CD4-positive, alpha-beta memory T cell (primary cell): ENCODE measurements around the gene CAMKK1. TPM values are rescaled to one million over a fixed set of nuclear protein-coding genes. Genes with fewer than 3 reads are reported as not detected.

Experiments
- CTCF ChIA-PET: fragments of 350-600 bp; sonication (Branson Sonifier 250); formaldehyde crosslinking; loops from one replicate; lab custom pipeline; 2021; ENCODE audit warnings: inconsistent platforms; ENCODE audit not compliant: partially characterized antibody; lab: Charles Lee
- POLR2A ChIA-PET: fragments of 350-600 bp; sonication (Branson Sonifier 250); formaldehyde crosslinking; loops from one replicate; lab custom pipeline; 2021; ENCODE audit not compliant: partially characterized antibody; lab: Charles Lee
- DNase-seq, 5 donors: peaks; one replicate each; pipeline versions ENCODE4 v3.0.0 to v3.0.0-alpha.2; 2020 to 2022; ENCODE audit warnings: mixed read lengths in 1 of 5
- H3K27ac ChIP-seq: one replicate; pipeline ENCODE4 v1.7.0; 2013; ENCODE audit warnings: low read depth, low read length
- H3K27me3 ChIP-seq: 2 replicates; pipeline ENCODE4 v1.7.0; 2013; ENCODE audit warnings: mild to moderate bottlenecking, low read length, moderate library complexity; ENCODE audit not compliant: insufficient read depth
- H3K36me3 ChIP-seq: 2 replicates; pipeline ENCODE4 v1.7.0; 2013; ENCODE audit warnings: mild to moderate bottlenecking, low read length, moderate library complexity; ENCODE audit not compliant: insufficient read depth
- H3K4me1 ChIP-seq: 2 replicates; pipeline ENCODE4 v1.7.0; 2013; ENCODE audit warnings: mild to moderate bottlenecking, low read length, moderate library complexity; ENCODE audit not compliant: insufficient read depth
- H3K4me3 ChIP-seq, 2 donors: one replicate each; pipeline ENCODE4 v1.7.0; 2013; ENCODE audit warnings: low read length in 2 of 2, mild to moderate bottlenecking in 1 of 2
- H3K9me3 ChIP-seq, 2 donors: one replicate each; pipeline ENCODE4 v1.7.0; 2013; ENCODE audit warnings: low read length in 2 of 2, control low read depth in 1 of 2; ENCODE audit not compliant: control insufficient read depth in 1 of 2
- H3K27ac Mint-ChIP-seq, 7 donors: one replicate each; pipeline ENCODE4 v1.8.0; 2020 to 2021; ENCODE audit warnings: mixed read lengths in 7 of 7, mild to moderate bottlenecking in 6 of 7, inconsistent platforms in 3 of 7, moderate library complexity in 3 of 7
- H3K27me3 Mint-ChIP-seq, 2 donors: one replicate each; pipeline ENCODE4 v1.8.0; 2020 to 2021; ENCODE audit warnings: mixed read lengths in 2 of 2
- H3K36me3 Mint-ChIP-seq, 2 donors: one replicate each; pipeline ENCODE4 v1.8.0; 2020 to 2021; ENCODE audit warnings: mixed read lengths in 2 of 2, inconsistent platforms in 1 of 2, mild to moderate bottlenecking in 1 of 2
- H3K4me1 Mint-ChIP-seq, 4 donors: one replicate each; pipeline ENCODE4 v1.8.0; 2020 to 2021; ENCODE audit warnings: mixed read lengths in 4 of 4, mild to moderate bottlenecking in 1 of 4
- H3K4me3 Mint-ChIP-seq, 8 donors: one replicate each; pipeline ENCODE4 v1.8.0; 2020 to 2021; ENCODE audit warnings: mixed read lengths in 8 of 8, mild to moderate bottlenecking in 7 of 8, moderate library complexity in 6 of 8, inconsistent platforms in 3 of 8
- H3K9me3 Mint-ChIP-seq, 8 donors: one replicate each; pipeline ENCODE4 v1.8.0; 2020 to 2021; ENCODE audit warnings: mixed read lengths in 8 of 8, mild to moderate bottlenecking in 5 of 8, inconsistent platforms in 3 of 8, moderate library complexity in 1 of 8
- intact Hi-C: fragments of 100-400 bp; cut with micrococcal nuclease; formaldehyde crosslinking; loops from one replicate; pipeline ENCODE4 v1.15.1; 2023
- polyA plus RNA-seq, 2 donors: library from polyadenylated mRNA; unstranded; fragments of 300-500 nt; fragmentation: Illumina TruSeq; gene quantifications; one replicate each; pipeline ENCODE4 v1.2.3, GENCODE V29; 2021
- total RNA-seq, 2 experiments: library from RNA; stranded (reverse); gene quantifications; one replicate each; pipeline ENCODE4 v1.2.3, GENCODE V29; 2021

The CAMKK1 gene
- total and polyA plus RNA-seq, 4 experiments from 2014 or later = 0.18 to 3.5 (median 3.0) TPM

DNA sequence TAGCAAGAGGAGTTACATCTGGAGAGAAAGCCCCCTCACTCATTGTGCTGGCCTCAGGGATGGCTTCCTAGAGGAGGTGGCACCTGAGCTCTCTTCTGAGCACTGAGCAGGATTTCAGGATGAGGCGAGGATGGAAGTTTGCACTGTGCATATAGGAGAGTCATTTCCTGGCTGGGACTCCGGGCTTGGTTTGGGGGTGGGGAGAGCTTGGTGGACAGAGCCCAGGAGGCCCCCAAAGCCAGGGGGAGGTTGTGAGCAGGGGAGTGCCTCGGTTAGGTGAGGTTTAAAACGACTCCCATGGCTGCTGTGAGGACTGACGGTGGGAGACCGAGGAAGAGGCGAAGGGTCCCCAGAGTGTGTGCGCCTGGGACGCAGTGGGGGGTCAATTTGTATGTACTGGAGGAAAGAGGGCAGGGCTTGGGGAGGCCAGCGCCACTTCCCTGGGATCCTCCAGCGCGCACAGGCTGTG, 1.2 kb downstream of the CAMKK1 start:
- POLR2A ChIA-PET = no interaction called here
- peak in 1 of 5 donors; percentile 19 for DNase-seq
- no peaks in the 10 kb centered on the region for H3K9me3 Mint-ChIP-seq

DNA sequence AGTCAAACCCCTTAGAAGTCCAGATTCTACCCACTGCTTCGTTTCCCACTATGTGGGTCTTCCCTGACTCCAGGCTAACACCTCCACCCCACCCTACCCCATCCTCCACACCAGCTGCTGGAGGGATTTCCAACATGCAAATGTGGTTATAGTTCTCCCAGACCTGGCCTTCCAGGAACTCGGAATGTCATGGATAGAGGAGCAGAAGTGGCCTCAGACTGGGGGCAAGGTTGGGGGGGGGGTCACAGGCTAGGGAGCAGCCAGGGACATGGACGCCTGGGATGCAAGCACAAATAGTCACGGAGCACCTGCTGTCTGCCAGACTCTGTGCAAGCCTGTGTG, 2.0 kb downstream of the CAMKK1 start:
- no peaks in the 10 kb centered on the region for H3K36me3 ChIP-seq
- peaks cover 33 to 69% (median 46%) of the 10 kb centered on the region in 4 donors for H3K4me1 Mint-ChIP-seq
- H3K27ac Mint-ChIP-seq = peak overlapping the region in 6 of 7 donors; percentile 60 to 81 (median 72)
- ChIA-PET CTCF (interaction anchor here (0.9 to 2.0 kb wide), 2 partner anchors 25 to 114 kb away, joined by 3 to 4 read pairs; no protein-coding TSS in a partner anchor), POLR2A (no interaction called here)
- no peaks in the 10 kb centered on the region for H3K9me3 ChIP-seq
- no peaks in the 10 kb centered on the region for H3K36me3 Mint-ChIP-seq
- DNase-seq = peak in 1 of 5 donors; percentile 26
- no peaks in the 10 kb centered on the region for H3K9me3 Mint-ChIP-seq
- H3K27me3 Mint-ChIP-seq = no peaks in the 10 kb centered on the region
- intact Hi-C loops = no loop called here
- H3K4me1 ChIP-seq = peaks cover 41% of the 10 kb centered on the region
- no peak overlapping the region for H3K27ac ChIP-seq
- no peak overlapping the region for H3K4me3 ChIP-seq
- H3K27me3 ChIP-seq = no peaks in the 10 kb centered on the region
- H3K4me3 Mint-ChIP-seq = peak overlapping the region in 7 of 8 donors; percentile 57 to 88 (median 87)

More for the DNA sequence above, 1.2 kb downstream of the CAMKK1 start:
- peaks cover 36% of the 10 kb centered on the region for H3K4me1 ChIP-seq
- H3K36me3 ChIP-seq = no peaks in the 10 kb centered on the region
- H3K27me3 Mint-ChIP-seq = no peaks in the 10 kb centered on the region
- peak overlapping the region; percentile 57 to 88 (median 87) for H3K4me3 Mint-ChIP-seq
- H3K27me3 ChIP-seq = no peaks in the 10 kb centered on the region
- H3K9me3 ChIP-seq = no peaks in the 10 kb centered on the region
- H3K27ac Mint-ChIP-seq = peak overlapping the region; percentile 60 to 89 (median 73)
- intact Hi-C loops = no loop called here
- peaks cover 32 to 61% (median 39%) of the 10 kb centered on the region in 4 donors for H3K4me1 Mint-ChIP-seq
- peak overlapping the region; percentile 16 for H3K27ac ChIP-seq
- no peaks in the 10 kb centered on the region for H3K36me3 Mint-ChIP-seq
- CTCF ChIA-PET = interaction anchor here (2.0 kb wide), 1 partner anchor 26 kb away, joined by 4 read pairs; no protein-coding TSS in a partner anchor
- peak overlapping the region; percentile 36 to 65 for H3K4me3 ChIP-seq

DNA sequence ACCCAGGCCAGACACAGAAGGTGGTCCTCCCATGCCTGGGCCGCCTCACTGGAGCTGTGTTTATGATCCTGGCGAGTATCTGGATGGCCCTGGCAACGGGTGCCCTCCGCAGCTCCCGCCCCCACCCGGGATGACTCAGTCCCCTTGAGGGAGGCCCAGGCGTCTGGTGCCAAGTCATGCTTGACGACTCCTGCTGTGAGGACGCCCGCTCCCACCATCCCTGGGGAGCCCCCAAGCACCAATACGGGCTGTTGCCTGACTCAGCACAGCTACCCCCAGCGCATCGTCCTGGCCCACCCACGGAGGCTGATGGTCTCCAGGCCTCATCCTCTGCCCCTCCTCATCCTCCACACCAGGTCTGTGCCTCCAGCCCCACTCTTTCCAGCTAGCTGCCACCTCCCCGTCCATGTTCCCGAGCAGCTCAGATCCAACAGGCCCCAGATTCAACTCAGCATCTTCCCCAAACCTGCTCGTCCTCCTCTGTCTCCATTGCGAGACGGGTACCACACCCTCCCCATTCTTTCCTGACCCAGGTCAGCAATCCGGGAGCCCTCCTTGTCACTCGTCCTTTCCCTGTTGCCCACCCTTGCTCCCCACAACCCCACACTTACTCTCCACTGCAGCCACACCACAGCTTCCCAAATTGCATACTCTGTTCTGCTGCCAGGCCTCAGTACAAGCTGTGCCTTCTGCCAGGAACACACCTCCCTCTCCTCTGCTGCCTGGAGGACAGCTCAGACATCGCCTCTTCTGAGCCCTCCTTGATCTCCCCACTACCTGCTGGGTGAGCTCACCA, 2.6 kb downstream of the CAMKK1 start:
- CTCF ChIA-PET = interaction anchor here (0.9 to 2.0 kb wide), 3 partner anchors 25 to 115 kb away, joined by 3 to 5 read pairs (median 4); no protein-coding TSS in a partner anchor
- no peak overlapping the region for H3K4me3 ChIP-seq
- Mint-ChIP-seq H3K9me3 (no peaks in the 10 kb centered on the region), H3K4me1 (peaks cover 33 to 70% (median 46%) of the 10 kb centered on the region in 4 donors), H3K36me3 (no peaks in the 10 kb centered on the region), H3K27me3 (no peaks in the 10 kb centered on the region), H3K27ac (peak overlapping the region in 6 of 7 donors; percentile 55 to 81 (median 72)), H3K4me3 (peak overlapping the region in 3 of 8 donors; percentile 10 to 44 (median 35))
- DNase-seq = peak in 1 of 5 donors; percentile 9
- peaks cover 41% of the 10 kb centered on the region for H3K4me1 ChIP-seq
- H3K27ac ChIP-seq = no peak overlapping the region
- POLR2A ChIA-PET = no interaction called here
- no peaks in the 10 kb centered on the region for H3K36me3 ChIP-seq
- no peaks in the 10 kb centered on the region for H3K27me3 ChIP-seq
- intact Hi-C loops = no loop called here
- H3K9me3 ChIP-seq = no peaks in the 10 kb centered on the region

DNA sequence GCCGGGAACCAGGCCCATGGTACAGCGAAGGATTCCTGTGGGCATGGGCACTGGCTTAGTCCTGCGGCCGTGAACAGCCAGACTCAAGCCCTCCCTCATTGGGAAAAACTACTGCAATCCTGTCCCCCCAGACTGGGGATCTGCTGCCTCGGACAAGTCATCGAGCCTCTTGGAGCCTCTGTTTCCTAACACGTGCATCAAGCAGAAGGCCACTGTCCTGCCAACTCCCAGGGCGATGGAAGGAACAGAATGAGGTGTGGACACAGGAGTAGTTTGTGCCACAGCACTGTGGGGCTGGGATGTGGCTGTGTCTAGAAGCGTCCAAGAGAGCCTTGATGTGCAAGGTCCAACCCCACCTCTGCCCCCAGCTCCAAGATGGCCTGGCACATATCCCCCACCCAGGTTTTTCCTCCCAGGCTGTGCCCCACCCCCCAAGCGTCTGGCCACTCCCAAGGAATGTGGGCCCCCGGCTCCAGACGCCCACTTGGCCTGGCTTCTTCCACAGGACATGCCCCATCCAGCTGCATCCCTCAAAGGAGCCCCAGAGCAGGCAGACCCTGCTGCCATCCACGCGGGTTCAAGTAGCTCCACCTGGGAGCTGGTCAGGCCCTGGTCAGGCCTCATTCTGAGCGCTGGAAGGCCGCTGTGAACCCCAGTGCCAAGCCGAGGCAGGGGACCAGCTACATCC, 3.4 kb downstream of the CAMKK1 start:
- Mint-ChIP-seq H3K4me3 (peak overlapping the region in 1 of 8 donors; percentile 20), H3K4me1 (peaks cover 33 to 75% (median 46%) of the 10 kb centered on the region in 4 donors)
- CTCF ChIA-PET = interaction anchor here (1.1 to 1.2 kb wide), 2 partner anchors 25 to 26 kb away, joined by 3 to 5 read pairs; no protein-coding TSS in a partner anchor

DNA sequence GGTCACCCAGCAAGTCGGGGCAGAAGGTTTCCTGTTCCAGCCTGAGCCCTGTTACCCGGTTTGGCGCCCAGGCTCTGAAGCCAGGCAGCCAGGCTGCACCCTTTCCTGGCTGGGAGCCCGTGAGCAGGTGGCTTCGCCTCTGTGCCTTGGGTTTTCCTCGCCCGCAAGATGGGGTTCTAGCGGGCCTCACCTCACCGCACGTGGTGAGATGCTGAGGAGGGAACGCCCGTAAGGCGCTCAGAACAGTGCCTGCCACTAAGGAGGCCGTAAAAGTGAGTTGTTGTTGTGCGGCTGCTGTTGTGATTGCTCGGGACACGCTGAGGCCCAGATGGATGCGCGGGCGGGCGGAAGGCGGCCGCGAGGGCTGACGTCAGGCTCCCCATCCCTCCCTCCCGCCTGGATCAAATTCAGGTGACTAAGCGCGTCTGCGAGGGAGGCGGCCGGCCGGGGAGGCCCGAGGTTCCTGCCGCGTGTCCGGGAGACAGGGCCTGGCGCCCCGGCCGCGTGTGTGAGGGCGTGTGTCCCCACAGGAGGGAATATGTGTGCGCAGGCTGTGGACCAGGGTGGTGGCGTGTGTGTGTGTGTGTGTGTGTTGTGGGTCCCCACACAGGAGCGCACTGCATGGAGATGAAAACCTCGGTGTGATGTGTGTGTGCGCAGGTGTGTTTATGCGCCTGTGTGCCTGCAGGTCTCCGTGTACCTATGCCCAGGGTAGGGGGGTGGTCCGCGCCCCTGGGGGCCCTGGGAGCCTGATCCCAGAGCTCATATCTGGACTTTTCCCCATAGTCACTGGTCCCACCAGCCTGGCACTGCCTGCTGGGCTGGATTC, 4.3 kb downstream of the CAMKK1 start:
- POLR2A ChIA-PET = no interaction called here
- peaks cover 0 to 2% of the 10 kb centered on the region in 2 donors for H3K36me3 Mint-ChIP-seq
- H3K4me3 Mint-ChIP-seq = no peak overlapping the region
- H3K9me3 ChIP-seq = no peaks in the 10 kb centered on the region
- no peaks in the 10 kb centered on the region for H3K36me3 ChIP-seq
- no peak overlapping the region for H3K27ac ChIP-seq
- no peak overlapping the region for H3K4me3 ChIP-seq
- H3K27ac Mint-ChIP-seq = peak overlapping the region in 3 of 7 donors; percentile 12 to 86 (median 41)
- H3K9me3 Mint-ChIP-seq = no peaks in the 10 kb centered on the region
- CTCF ChIA-PET = interaction anchor here (1.2 kb wide), 1 partner anchor 26 kb away, joined by 3 read pairs; no protein-coding TSS in a partner anchor
- intact Hi-C loops = no loop called here
- no peaks in the 10 kb centered on the region for H3K27me3 ChIP-seq
- no peak for DNase-seq
- H3K4me1 Mint-ChIP-seq = peaks cover 28 to 66% (median 39%) of the 10 kb centered on the region in 4 donors
- peaks cover 35% of the 10 kb centered on the region for H3K4me1 ChIP-seq
- H3K27me3 Mint-ChIP-seq = no peaks in the 10 kb centered on the region

More for the DNA sequence above, 3.4 kb downstream of the CAMKK1 start:
- peak overlapping the region in 1 of 7 donors; percentile 41 for H3K27ac Mint-ChIP-seq
- peaks cover 0 to 2% of the 10 kb centered on the region in 2 donors for H3K36me3 Mint-ChIP-seq
- POLR2A ChIA-PET = no interaction called here
- peak in 1 of 5 donors; percentile 33 for DNase-seq
- Histone ChIP-seq H3K36me3 (no peaks in the 10 kb centered on the region), H3K9me3 (no peaks in the 10 kb centered on the region), H3K4me3 (no peak overlapping the region), H3K27me3 (no peaks in the 10 kb centered on the region), H3K27ac (no peak overlapping the region), H3K4me1 (peaks cover 41% of the 10 kb centered on the region)
- H3K27me3 Mint-ChIP-seq = no peaks in the 10 kb centered on the region
- no peaks in the 10 kb centered on the region for H3K9me3 Mint-ChIP-seq
- intact Hi-C loops = no loop called here

DNA sequence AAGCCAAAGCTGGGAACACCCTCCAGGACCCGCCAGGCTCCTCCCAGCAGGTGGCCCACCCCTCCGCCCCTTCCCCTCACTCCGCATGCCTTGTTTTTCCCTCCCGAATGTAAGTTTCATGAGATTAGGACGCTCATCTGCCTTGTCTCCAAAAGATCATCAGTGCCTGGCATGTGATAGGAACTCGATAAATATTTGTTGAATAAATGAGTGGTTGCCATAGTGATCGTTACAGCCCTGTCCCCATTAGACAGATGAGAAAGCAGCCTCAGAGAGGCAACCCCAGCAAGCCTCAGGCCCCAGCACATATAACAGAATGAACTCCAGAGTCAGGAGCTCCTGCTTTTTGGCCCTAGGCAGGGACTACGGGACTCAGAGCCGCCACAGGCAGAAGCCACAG, 5.0 kb downstream of the CAMKK1 start:
- Mint-ChIP-seq H3K4me1 (peaks cover 25 to 61% (median 35%) of the 10 kb centered on the region in 4 donors), H3K27ac (peak overlapping the region in 5 of 7 donors; percentile 7 to 76 (median 31)), H3K27me3 (no peaks in the 10 kb centered on the region), H3K4me3 (peak overlapping the region in 3 of 8 donors; percentile 45 to 72 (median 49)), H3K9me3 (no peaks in the 10 kb centered on the region), H3K36me3 (peaks cover 0 to 3% of the 10 kb centered on the region in 2 donors)
- ChIA-PET CTCF (interaction anchor here (0.6 kb wide), 1 partner anchor 61 kb away, joined by 3 read pairs; no protein-coding TSS in a partner anchor), POLR2A (no interaction called here)
- Histone ChIP-seq H3K27ac (no peak overlapping the region), H3K4me3 (no peak overlapping the region), H3K9me3 (no peaks in the 10 kb centered on the region), H3K36me3 (no peaks in the 10 kb centered on the region), H3K4me1 (peaks cover 32% of the 10 kb centered on the region), H3K27me3 (no peaks in the 10 kb centered on the region)
- intact Hi-C loops = no loop called here
- DNase-seq = peak in 1 of 5 donors; percentile 14
